Stimulated activated CD4-positive, alpha-beta T cell treated with anti-CD3 and anti-CD28 coated beads, TNF-alpha, amount 100 ng/mL, for 24 hours (primary cell): ENCODE data around the gene ACTN4.

Experiments used
- DNase-seq, 3 experiments: peaks; one replicate each; pipeline ENCODE4 v3.0.0-alpha.2; 2020; ENCODE audit warnings: low read depth in 3 of 3

The ACTN4 gene

DNA sequence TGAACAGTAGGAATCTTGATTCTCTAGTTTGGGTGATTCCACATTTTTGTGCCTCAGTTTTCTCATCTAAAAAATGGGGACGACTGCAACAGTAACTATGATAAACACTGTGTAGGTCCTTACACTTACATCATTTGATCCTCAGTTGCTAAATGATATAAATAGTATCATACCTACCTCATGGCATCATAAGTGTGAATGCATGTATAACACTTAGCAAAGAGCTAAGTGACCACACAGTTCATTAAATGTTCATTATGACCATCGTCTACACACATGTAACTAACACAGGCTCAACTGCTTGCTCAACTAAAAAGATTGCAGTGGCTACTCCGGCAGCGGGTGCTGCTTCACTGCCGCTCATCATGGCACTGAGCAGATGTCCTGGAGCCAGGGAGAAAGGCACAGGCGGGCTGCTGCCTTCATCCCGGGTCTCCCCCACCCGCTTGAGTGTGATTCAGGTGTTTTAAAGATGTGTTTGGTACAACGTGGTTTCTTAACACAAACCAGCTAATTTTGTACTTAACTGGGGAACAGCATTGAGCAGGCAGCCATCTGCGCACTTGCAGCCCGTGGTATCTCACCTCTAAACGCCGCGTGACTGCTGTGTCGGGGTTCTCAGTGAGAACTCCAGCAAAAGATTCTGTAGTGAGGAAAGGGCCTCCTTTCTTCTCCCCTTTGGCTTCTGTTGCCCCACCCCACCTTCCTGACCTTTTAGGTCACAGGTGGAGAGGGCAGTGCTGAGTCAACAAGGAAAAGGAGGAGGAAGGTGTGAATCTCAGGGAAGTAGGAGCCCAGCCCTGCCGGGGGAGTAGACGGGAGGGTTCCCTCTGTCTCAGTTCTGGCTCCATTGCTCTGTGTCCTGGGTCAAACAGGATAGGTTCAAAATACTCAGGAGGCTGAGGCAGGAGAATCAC, 11.7 kb upstream of the ACTN4 start:
- DNase-seq: no peak

DNA sequence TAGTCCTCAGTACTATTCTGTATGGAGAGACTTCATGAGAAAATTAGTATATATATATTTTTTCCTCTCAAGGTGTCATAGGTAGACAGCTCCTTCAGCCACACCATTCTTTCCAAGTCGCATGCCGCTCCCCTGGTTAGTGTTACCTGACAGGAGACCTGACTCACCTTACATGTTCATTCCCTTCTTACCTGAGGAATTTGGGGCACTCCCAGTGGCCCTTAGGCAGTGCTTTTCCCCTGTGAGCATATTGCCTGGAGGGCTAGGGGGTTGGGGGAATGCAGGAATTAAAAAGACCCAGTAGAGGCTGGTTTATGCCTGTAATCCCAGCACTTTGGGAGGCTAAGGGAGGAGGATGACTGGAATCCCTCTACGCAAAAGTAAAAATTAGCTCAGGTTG, 9.0 kb upstream of the ACTN4 start:
- DNase-seq: no peak

GRCh38 chr19:38639679-38640078, 7.8 kb upstream of the ACTN4 start:
- DNase-seq: no peak

DNA sequence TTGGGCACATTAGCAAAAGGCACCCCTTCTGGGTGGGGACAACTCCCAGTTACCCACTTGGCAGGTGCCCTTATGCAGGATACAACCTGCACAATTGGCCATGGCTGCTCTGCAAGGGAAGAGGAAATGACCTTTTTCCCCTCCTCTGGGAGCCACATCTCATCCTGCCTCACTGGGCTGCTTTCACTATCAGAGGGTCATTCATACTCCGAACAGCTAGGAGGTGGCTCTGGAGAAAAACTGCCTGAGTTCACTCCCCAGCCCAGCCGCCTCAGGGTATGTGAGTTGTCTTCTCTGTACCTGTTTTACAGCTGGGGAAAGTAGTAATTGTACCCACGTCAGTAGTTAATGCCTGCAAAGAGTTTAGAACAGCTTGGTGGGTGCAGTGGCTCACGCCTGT, 7.1 kb upstream of the ACTN4 start:
- DNase-seq: no peak

GRCh38 chr19:38642176-38642575, 5.3 kb upstream of the ACTN4 start:
- DNase-seq: no peak

GRCh38 chr19:38644719-38645118, 2.7 kb upstream of the ACTN4 start:
- no peak for DNase-seq

DNA sequence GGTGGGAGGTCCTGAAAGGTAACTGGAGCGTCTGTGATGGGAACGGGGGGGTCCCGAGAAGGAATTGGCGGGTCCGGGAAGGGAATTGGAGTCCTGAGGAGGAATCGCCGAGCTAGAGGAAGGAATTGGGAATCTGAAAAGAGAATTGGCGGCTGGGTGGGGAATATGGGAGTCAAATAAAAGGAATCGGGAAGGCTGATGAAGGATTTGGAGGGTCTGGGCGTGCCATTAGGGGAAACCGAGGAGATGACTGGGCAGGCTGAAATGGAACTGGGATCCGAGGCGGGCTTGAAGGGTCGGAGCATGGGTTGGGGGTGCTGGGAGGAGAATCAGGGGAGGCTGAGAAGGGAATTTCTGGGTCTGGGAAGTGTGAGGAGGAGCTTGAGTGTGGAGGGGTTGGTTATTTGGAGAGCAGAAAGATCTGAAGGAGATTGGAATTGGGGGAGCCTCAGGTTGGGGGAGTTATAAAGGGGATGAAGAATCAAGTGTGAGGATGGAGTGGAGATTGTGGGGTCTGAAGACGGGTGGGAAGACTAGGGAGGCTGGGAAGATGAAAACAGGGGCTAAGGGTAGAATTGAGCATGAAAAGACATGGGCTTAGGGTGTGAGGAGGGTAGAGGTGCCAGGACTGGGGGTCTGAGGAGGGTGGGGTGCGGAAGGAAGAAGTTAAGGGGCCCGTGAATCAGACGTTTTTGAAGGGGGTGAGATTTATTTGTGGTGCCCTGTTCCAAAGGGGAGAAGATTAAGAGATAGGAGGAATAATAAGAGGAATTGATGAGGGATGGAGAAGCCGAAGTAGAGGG, 718 bp downstream of the ACTN4 start:
- DNase-seq: no peak

DNA sequence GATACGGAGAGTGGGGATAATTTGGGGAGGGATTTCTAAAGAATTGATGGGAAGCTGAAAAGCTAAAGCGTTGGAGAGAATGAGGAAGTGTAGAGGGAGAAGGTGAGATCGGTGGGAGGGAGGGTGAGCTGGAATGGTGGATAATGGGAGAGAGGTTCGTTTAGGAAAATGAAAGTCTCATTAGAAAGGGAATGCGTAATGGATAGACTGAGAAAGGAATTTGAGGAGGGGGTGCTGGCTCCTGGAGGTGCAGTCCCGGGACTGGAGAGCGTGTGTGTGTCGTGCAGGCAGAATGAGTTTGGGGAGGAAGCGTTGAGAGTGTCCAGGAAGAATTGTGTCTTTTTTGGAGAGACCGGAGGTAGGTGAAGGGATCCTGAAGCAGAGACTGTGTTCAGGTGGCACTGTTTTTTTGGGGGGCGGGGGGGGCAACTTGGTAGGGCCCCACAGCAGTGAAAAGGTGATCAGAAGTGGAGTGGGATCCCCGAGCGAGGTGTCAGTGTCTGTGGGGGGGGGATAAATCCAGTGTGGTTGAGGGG, 1.4 kb downstream of the ACTN4 start:
- DNase-seq: no peak

GRCh38 chr19:38649305-38650171, 2.1 kb downstream of the ACTN4 start:
- DNase-seq: no peak

DNA sequence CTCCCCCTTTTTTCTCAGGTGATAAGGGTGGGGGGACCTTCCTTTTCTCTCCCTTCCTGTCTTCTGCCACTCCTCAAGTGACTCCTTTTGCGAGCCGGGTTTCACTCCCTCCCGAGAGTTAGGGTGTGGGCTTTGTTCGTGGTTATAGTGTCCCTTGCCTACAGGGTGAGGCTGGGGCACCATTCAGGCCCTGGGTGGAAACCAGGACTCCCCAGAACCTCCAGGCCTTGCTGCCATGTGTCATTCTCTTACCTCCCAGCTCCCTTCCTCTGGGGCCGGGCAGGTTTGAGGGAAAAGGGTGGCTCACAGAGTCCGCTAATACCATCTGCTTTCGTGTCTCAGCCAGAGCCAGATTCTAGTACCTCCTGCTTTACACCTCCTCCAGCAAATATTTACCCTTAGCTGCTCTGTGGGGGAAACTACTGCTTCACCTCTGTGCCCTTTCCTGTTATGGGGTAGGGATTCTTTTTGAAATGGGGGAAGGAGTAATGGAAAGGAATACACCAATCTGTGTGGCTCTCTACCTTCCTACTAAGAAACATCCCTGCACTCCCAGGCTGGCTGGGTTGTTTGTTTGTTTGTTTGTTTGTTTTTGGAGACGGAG, 2.8 kb downstream of the ACTN4 start:
- no peak for DNase-seq

DNA sequence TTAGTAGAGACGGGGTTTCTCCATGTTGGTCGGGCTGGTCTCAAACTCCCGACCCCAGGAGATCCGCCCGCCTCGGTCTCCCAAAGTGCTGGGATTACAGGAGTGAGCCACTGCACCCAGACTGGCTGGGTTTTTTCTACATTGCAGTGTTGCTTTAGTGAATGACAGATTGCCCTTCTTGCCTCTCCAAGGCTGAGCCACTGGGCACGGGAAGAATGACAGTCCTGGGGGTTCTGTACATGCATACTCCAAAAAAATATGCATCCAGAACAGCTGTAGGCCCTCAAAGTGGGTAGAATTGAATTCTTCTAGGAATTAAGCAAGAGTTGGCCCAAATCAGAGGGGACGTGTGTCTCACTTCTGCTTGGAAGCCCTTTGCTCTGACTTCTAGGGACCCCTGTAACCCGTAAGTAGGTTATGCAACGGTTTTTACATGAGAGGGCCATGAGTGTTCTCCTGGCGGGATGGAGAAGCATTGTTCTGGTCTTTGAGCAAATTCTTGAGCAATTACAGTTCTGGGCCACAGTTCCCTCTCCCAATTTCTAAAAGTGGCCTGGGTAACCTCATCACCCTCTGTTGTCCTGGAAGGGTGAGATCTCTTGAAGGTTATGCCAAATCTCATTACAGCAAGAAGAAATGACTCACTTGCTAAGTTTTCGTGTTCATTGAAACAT, 3.6 kb downstream of the ACTN4 start:
- DNase-seq: no peak

GRCh38 chr19:38653028-38653571, 5.7 kb downstream of the ACTN4 start:
- no peak for DNase-seq

DNA sequence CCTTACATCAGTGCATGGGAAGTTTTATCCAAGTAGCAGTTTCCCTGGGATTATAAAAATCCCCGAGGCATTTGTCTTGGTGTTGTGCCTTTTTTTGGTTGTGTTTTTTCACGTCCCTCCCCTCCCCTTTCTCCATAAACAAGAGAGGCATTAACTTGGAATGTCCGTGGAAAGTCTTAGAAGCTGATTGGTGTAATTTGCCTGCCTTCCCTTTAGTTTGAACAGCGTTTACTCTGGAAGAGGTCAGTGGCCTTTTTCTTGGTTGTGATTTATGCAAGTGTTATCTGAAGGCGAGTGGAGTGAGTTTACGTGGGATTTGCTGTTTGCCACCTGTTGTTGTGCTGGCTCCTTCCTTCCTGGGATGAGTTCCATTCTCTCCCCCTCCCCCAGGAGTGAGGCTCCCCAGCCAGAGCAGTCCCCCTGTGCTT, 7.2 kb downstream of the ACTN4 start:
- no peak for DNase-seq

GRCh38 chr19:38655148-38655824, 7.8 kb downstream of the ACTN4 start:
- DNase-seq: peak; percentile 16 to 52 (median 29)

DNA sequence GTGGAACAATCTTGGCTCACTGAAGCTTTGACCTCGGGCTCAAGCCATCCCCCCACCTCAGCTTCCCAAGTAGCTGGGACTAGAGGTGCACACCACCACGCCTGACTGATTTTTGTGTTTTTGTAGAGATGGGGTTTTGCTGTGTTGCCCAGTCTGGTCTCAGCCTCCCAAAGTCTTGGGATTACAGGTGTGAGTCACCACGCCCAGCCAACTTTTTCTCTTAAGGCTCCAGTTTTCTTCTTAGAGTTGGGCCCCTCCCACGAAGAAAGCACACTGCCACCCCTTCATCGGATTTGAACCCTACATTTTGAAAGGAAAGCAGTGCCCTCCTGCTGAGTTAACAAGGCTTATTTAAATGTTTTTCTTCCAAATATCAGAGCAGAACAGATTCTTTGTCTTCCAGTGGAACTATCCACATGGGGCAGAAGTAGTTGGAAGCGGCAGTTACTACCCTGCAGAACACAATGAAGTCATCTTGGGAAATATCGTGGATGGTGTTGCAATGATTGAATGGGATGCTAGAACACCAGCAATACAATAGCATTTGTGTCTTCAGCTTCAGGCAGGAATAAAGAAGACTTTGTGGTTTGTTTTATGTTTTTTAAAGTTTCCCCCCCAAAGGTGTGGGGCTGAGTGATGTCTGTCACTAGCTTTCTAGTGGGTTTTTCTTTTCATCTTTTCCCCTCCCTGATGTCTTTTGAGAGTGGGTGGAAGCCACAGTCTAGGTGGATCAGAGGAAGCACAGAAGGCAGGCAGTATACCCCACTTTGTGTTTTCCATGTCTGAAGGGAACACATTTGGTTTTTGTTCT, 8.9 kb downstream of the ACTN4 start:
- peak in 2 of 3 experiments; percentile 6 to 30 for DNase-seq

GRCh38 chr19:38657633-38658222, 10.3 kb downstream of the ACTN4 start:
- no peak for DNase-seq

DNA sequence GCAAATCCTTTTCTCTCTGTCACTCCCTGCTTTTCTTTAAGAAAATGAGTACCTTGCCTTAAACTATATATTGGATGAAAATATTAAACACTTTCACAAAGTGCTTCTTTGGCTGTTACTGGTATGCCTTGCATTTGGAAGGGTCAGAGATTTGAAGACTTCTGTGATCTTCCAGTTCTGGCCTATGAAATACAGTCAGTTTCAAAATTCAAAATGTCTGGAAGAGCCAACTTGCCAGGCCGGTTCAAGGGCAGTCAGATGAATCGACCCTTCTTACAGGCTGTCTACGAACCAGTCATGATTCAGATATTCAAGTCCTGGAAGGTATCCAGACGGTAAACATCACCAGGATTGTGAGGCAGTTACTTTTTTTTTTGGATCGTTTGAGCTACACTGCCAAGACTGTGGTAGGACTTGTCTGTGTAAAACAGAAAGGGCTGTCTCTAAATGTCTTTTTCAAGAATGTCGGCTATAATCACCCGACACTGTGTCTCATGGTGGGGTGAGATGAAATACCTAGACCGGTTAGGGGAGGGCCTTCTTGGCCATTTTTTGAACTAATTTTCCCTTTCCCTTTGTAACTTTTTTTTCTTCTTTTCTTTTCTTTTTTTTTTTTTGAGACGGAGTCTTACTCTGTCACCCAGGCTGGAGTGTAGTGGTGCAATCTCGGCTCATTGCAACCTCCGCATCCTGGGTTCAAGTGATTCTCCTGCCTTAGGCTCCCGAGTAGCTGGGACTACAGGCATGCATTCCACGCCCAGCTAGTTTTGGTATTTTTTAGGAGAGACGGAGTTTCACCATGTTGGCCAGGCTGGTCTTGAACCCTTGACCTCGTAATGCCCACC, 11.2 kb downstream of the ACTN4 start:
- no peak for DNase-seq

DNA sequence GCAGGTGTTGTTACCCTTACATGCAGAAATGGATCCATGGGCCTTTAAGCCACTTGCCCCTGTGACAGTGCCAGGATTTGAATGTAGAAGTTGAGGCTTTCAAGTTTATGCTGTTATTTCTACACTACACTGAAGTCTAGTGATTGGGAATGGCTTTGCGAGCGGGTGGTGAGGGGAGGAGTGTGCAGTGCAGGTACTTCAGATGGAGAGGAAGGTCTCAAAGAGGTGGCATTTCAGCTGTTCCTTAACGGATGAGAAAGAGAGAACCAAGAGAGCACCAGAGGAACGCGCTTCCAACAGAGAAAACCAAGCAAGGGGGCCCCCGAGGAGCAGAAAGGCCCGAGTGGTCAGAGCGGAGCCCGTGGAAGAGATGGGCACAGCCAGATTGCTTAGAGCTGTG, 13.3 kb downstream of the ACTN4 start:
- no peak for DNase-seq
